Activated CD4-positive, alpha-beta T cell treated with anti-CD3 and anti-CD28 coated beads, Interleukin-2, Interleukin-4, amounts not matched to agents 100 ng/mL and 50 ng/mL, durations not matched to agents 16 hours and 8 hours (primary cell): Measurements from ENCODE around the gene POMT1.

Experiments used
- DNase-seq: peaks from one replicate; pipeline ENCODE4 v3.0.0-alpha.2; 2020; ENCODE audit warnings: low spot score

POMT1 gene

DNA sequence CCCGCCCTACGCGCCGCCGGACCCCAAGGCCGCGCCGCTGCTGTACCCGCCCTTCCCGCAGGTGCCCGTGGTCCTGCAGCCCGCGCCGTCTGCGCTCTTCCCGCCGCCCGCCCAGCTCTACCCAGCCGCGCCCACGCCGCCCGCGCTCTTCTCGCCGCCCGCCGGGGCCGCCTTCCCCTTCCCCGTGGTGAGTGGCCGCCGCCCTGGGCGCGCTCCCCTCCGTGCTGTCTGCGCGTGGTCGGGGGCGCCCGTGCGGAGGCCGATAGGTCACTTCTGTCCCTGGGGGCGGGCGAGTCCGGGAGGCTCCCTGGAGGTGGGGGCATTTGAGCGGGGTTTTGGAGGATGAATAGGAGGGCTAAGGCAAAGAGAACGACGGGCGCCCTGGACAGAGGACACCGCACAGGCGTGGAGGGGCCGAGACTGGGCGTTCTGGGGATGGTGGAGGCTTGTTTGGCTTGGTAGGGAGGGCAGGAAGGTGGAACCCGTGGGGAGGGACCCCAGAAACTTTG, 52.2 kb downstream of the POMT1 start:
- DNase-seq, result no peak

GRCh38 chr9:131555841-131556673, 53.3 kb downstream of the POMT1 start:
- DNase-seq, result no peak

DNA sequence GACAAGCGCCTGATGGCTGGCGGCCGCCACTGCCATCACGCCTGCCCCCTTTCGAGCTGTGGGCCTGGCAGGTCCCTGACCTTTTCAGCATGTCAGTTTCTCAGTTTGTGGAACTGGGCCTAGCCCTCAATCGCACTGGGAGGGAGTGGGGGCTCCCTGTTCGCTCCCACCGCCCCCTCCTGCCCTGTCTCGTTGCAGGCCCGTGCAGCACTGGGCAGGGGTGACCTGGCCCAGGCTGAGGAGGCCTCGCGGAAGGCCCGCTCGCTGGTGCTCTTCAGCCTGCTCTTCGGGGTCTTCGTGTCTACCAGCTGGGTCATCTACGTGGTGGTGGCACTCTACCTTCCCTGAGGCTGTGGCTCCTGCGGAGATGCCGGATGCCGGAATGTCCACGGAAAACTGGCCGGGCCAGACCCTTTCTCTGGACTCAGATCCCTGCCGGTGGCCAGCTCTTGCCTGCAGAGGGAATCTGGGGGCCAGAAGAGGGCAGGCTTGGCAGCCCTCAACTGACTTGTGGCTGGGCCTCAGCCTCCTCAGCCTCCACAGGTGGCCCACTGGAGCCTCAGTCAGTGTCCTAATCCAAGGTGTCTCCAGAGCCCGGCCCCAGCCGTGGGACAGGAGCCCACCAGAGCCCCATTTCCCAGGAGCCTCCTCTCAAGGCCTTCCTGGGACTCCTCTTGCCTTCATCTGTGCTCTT, 55.3 kb downstream of the POMT1 start:
- DNase-seq, result no peak

GRCh38 chr9:131559421-131560000, 56.8 kb downstream of the POMT1 start:
- no peak for DNase-seq

GRCh38 chr9:131562032-131562959, 59.6 kb downstream of the POMT1 start:
- DNase-seq, result no peak

DNA sequence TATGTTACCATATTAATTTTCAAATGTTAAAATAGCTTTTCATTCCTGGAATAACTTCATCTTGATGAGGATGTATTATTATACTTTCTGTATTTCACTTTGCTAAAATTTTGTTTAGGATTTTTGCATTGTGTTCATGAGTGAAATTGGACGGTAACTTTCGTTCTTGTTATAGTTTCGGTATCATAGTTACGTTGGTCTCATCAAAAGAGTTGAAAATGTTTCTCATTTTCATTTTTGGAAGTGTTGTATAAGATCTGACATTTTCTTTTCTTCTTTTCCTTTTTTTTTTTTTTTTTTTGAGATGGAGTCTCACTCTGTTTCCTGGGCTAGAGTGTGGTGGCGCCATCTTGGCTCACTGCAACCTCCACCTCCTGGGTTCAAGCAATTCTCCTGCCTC, 62.7 kb downstream of the POMT1 start:
- no peak for DNase-seq

DNA sequence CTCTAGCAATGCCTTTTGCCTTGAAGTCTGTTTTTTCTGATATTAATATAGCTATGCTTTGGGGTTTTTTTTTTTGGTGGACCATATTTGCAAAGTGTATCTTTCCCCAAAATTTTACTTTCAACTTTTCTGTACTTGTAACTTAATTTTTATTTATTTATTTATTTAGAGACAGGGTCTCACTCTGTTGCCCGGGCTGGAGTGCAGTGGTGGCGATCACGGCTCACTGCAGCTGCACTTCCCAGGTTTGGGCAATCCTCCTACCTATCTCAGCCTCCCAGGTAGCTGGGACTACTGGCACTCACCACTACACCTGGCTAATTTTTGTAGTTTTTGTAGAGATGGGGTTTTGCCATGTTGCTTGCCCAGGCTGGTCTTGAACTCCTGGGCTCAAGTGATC, 63.4 kb downstream of the POMT1 start:
- DNase-seq, result no peak

DNA sequence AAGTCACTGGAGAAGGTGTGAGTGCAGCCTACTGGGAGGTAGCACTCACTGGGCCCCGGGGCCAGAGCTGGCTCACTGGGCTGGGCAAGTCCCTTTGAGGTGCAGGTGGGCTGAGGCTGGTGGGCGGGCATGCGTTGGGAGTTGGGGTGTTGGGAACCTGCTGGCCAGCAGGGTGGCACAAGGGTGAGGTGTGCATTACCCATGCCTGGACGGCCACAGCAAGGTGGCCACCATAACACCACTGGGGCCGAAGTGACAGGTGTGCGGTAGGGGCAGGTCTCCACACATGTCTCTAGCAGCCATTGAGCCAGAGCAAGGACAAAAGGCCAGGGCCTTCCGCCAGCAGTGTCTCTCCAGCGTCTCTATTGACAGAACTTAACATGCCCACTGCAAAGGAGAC, 65.2 kb downstream of the POMT1 start:
- no peak for DNase-seq
